Effector memory CD8-positive, alpha-beta T cell (primary cell): ENCODE data around the gene UBR4.

ENCODE experiments used
- ATAC-seq: fragments of 150-1000 bp; cut with Tn5 transposase; replicated peaks from 2 replicates; pipeline ENCODE4 v1.10.0; 2021; ENCODE audit warnings: mild to moderate bottlenecking, moderate library complexity
- DNase-seq, 3 experiments: peaks; one replicate each; pipeline ENCODE4 v3.0.0; 2021
- H3K27ac Mint-ChIP-seq, 2 donors: one replicate each; pipeline ENCODE4 v1.8.0; 2022; ENCODE audit warnings: mild to moderate bottlenecking in 2 of 2, mixed read lengths in 2 of 2, moderate library complexity in 2 of 2
- H3K27me3 Mint-ChIP-seq, 2 donors: one replicate each; pipeline ENCODE4 v1.8.0; 2022; ENCODE audit warnings: mixed read lengths in 2 of 2
- H3K36me3 Mint-ChIP-seq: one replicate; pipeline ENCODE4 v1.8.0; 2022; ENCODE audit warnings: mild to moderate bottlenecking, moderate library complexity, mixed read lengths; ENCODE audit not compliant: insufficient read depth
- H3K4me1 Mint-ChIP-seq, 2 donors: one replicate each; pipeline ENCODE4 v1.8.0; 2022; ENCODE audit warnings: low read depth in 2 of 2, mixed read lengths in 2 of 2
- H3K4me3 Mint-ChIP-seq, 2 donors: one replicate each; pipeline ENCODE4 v1.8.0; 2022; ENCODE audit warnings: mild to moderate bottlenecking in 2 of 2, mixed read lengths in 2 of 2, moderate library complexity in 2 of 2
- H3K9me3 Mint-ChIP-seq, 2 donors: one replicate each; pipeline ENCODE4 v1.8.0; 2022; ENCODE audit warnings: mixed read lengths in 2 of 2

UBR4 gene

GRCh38 chr1:19137158-19137557 is 72.9 kb downstream of the UBR4 start:
- Mint-ChIP-seq H3K36me3 (peaks cover 88% of the 10 kb centered on the region), H3K9me3 (no peaks in the 10 kb centered on the region), H3K27ac (no peak overlapping the region), H3K4me1 (peaks cover 0 to 2% of the 10 kb centered on the region in 2 donors), H3K4me3 (no peak overlapping the region), H3K27me3 (no peaks in the 10 kb centered on the region)
- no peak for DNase-seq
- no peak for ATAC-seq

GRCh38 chr1:19133360-19133759 is 76.7 kb downstream of the UBR4 start:
- H3K27me3 Mint-ChIP-seq: no peaks in the 10 kb centered on the region
- no peak for DNase-seq
- no peaks in the 10 kb centered on the region for H3K4me1 Mint-ChIP-seq
- H3K27ac Mint-ChIP-seq: no peak overlapping the region
- no peak for ATAC-seq
- H3K4me3 Mint-ChIP-seq: no peak overlapping the region
- peaks cover 72% of the 10 kb centered on the region for H3K36me3 Mint-ChIP-seq
- no peaks in the 10 kb centered on the region for H3K9me3 Mint-ChIP-seq

GRCh38 chr1:19130468-19130867 is 79.6 kb downstream of the UBR4 start:
- no peaks in the 10 kb centered on the region for H3K4me1 Mint-ChIP-seq
- DNase-seq: no peak
- H3K36me3 Mint-ChIP-seq: peaks cover 64% of the 10 kb centered on the region
- H3K4me3 Mint-ChIP-seq: no peak overlapping the region
- H3K27ac Mint-ChIP-seq: peak overlapping the region in 1 of 2 donors; percentile 25
- H3K9me3 Mint-ChIP-seq: no peaks in the 10 kb centered on the region
- no peak for ATAC-seq
- H3K27me3 Mint-ChIP-seq: no peaks in the 10 kb centered on the region

- H3K4me3 Mint-ChIP-seq: no peak overlapping the region
- no peaks in the 10 kb centered on the region for H3K27me3 Mint-ChIP-seq
- H3K4me1 Mint-ChIP-seq: peaks cover 9 to 14% of the 10 kb centered on the region in 2 donors
- no peak for DNase-seq
- peak overlapping the region in 1 of 2 donors; percentile 38 for H3K27ac Mint-ChIP-seq
- peaks cover 61% of the 10 kb centered on the region for H3K36me3 Mint-ChIP-seq
- no peaks in the 10 kb centered on the region for H3K9me3 Mint-ChIP-seq
- no peak for ATAC-seq
Measured at GRCh38 chr1:19128968-19129514, 81.0 kb downstream of the UBR4 start.

- DNase-seq: no peak
- ATAC-seq: peak; percentile 47
- Mint-ChIP-seq H3K9me3 (no peaks in the 10 kb centered on the region), H3K36me3 (peaks cover 67% of the 10 kb centered on the region), H3K27me3 (no peaks in the 10 kb centered on the region), H3K4me1 (peaks cover 12 to 28% of the 10 kb centered on the region in 2 donors), H3K4me3 (peak overlapping the region; percentile 1 to 63), H3K27ac (peak overlapping the region; percentile 76 to 84)
Measured at GRCh38 chr1:19124273-19124672, 85.8 kb downstream of the UBR4 start.

GRCh38 chr1:19123837-19124236 is 86.2 kb downstream of the UBR4 start:
- Mint-ChIP-seq H3K27ac (peak overlapping the region; percentile 76 to 84), H3K36me3 (peaks cover 71% of the 10 kb centered on the region), H3K27me3 (no peaks in the 10 kb centered on the region), H3K9me3 (no peaks in the 10 kb centered on the region), H3K4me3 (peak overlapping the region; percentile 1 to 63), H3K4me1 (peaks cover 12 to 28% of the 10 kb centered on the region in 2 donors)
- DNase-seq (peak in 1 of 3 experiments; percentile 29), ATAC-seq (peak; percentile 89)

GRCh38 chr1:19122668-19123067 is 87.4 kb downstream of the UBR4 start:
- ATAC-seq: no peak
- no peak for DNase-seq
- Mint-ChIP-seq H3K36me3 (peaks cover 74% of the 10 kb centered on the region), H3K27ac (peak overlapping the region in 1 of 2 donors; percentile 51), H3K4me3 (peak overlapping the region in 1 of 2 donors; percentile 41), H3K27me3 (no peaks in the 10 kb centered on the region), H3K4me1 (peaks cover 12 to 28% of the 10 kb centered on the region in 2 donors), H3K9me3 (no peaks in the 10 kb centered on the region)

- H3K4me3 Mint-ChIP-seq: no peak overlapping the region
- peaks cover 80% of the 10 kb centered on the region for H3K36me3 Mint-ChIP-seq
- H3K27me3 Mint-ChIP-seq: no peaks in the 10 kb centered on the region
- peak overlapping the region; percentile 32 to 38 for H3K27ac Mint-ChIP-seq
- DNase-seq (no peak), ATAC-seq (no peak)
- no peaks in the 10 kb centered on the region for H3K9me3 Mint-ChIP-seq
- peaks cover 12 to 28% of the 10 kb centered on the region in 2 donors for H3K4me1 Mint-ChIP-seq
Measured at GRCh38 chr1:19121192-19121591, 88.9 kb downstream of the UBR4 start.

GRCh38 chr1:19120070-19120469 is 90.0 kb downstream of the UBR4 start:
- DNase-seq: no peak
- Mint-ChIP-seq H3K9me3 (no peaks in the 10 kb centered on the region), H3K36me3 (peaks cover 84% of the 10 kb centered on the region), H3K4me3 (no peak overlapping the region), H3K27me3 (no peaks in the 10 kb centered on the region), H3K27ac (peak overlapping the region in 1 of 2 donors; percentile 5), H3K4me1 (peaks cover 9 to 27% of the 10 kb centered on the region in 2 donors)
- ATAC-seq: no peak

GRCh38 chr1:19115082-19115808 is 94.8 kb downstream of the UBR4 start:
- H3K27me3 Mint-ChIP-seq: no peaks in the 10 kb centered on the region
- no peak for ATAC-seq
- no peak overlapping the region for H3K4me3 Mint-ChIP-seq
- no peak overlapping the region for H3K27ac Mint-ChIP-seq
- H3K4me1 Mint-ChIP-seq: peaks cover 0 to 4% of the 10 kb centered on the region in 2 donors
- DNase-seq: no peak
- peaks cover 85% of the 10 kb centered on the region for H3K36me3 Mint-ChIP-seq
- H3K9me3 Mint-ChIP-seq: no peaks in the 10 kb centered on the region

- ATAC-seq: no peak
- H3K27me3 Mint-ChIP-seq: no peaks in the 10 kb centered on the region
- H3K27ac Mint-ChIP-seq: no peak overlapping the region
- peaks cover 77% of the 10 kb centered on the region for H3K36me3 Mint-ChIP-seq
- DNase-seq: peak in 1 of 3 experiments; percentile 19
- peaks cover 0 to 4% of the 10 kb centered on the region in 2 donors for H3K4me1 Mint-ChIP-seq
- H3K4me3 Mint-ChIP-seq: no peak overlapping the region
- H3K9me3 Mint-ChIP-seq: no peaks in the 10 kb centered on the region
Measured at GRCh38 chr1:19113697-19114092, 96.4 kb downstream of the UBR4 start.

GRCh38 chr1:19112891-19113696 is 97.0 kb downstream of the UBR4 start:
- H3K36me3 Mint-ChIP-seq: peaks cover 77% of the 10 kb centered on the region
- H3K4me3 Mint-ChIP-seq: no peak overlapping the region
- DNase-seq (no peak), ATAC-seq (no peak)
- no peaks in the 10 kb centered on the region for H3K9me3 Mint-ChIP-seq
- H3K27me3 Mint-ChIP-seq: no peaks in the 10 kb centered on the region
- H3K27ac Mint-ChIP-seq: no peak overlapping the region
- H3K4me1 Mint-ChIP-seq: peaks cover 0 to 4% of the 10 kb centered on the region in 2 donors

GRCh38 chr1:19110257-19110927 is 99.7 kb downstream of the UBR4 start:
- Mint-ChIP-seq H3K4me1 (peaks cover 0 to 4% of the 10 kb centered on the region in 2 donors), H3K27me3 (no peaks in the 10 kb centered on the region), H3K36me3 (peaks cover 79% of the 10 kb centered on the region), H3K9me3 (no peaks in the 10 kb centered on the region), H3K27ac (no peak overlapping the region), H3K4me3 (no peak overlapping the region)
- DNase-seq: no peak
- no peak for ATAC-seq
